WTC11 (cell line): ENCODE measurements around the gene NHS. TPM values are rescaled to one million over a fixed set of nuclear protein-coding genes. Genes with fewer than 3 reads are reported as not detected.

ENCODE experiments used
- ATAC-seq: fragments of 200-7000 bp; cut with Tn5 transposase; 2 replicates; pipeline ENCODE4 v1.10.0; 2021; ENCODE audit warnings: mild to moderate bottlenecking, moderate library complexity
- CTCF ChIA-PET: fragments of 300-600 bp; sonication (Branson Sonifier 250); formaldehyde crosslinking; loops from one replicate; lab custom pipeline; 2021; ENCODE audit warnings: antibody characterized with exemption; lab: Charles Lee
- POLR2A ChIA-PET: fragments of 350-600 bp; sonication (Branson Sonifier 250); formaldehyde crosslinking; loops from one replicate; lab custom pipeline; 2021; ENCODE audit warnings: antibody characterized with exemption; lab: Charles Lee
- DNase-seq: peaks from one replicate; pipeline ENCODE4 v3.0.0; 2021; ENCODE audit warnings: low spot score
- H3K27ac Mint-ChIP-seq: 2 replicates; pipeline ENCODE4 v1.8.0; 2021; ENCODE audit warnings: mixed read lengths
- H3K27me3 Mint-ChIP-seq: 2 replicates; pipeline ENCODE4 v1.8.0; 2021; ENCODE audit warnings: low read depth, mild to moderate bottlenecking, moderate library complexity, mixed read lengths
- H3K36me3 Mint-ChIP-seq: 2 replicates; pipeline ENCODE4 v1.8.0; 2021; ENCODE audit warnings: mixed read lengths
- H3K4me1 Mint-ChIP-seq: 2 replicates; pipeline ENCODE4 v1.8.0; 2022; ENCODE audit warnings: mixed read lengths
- H3K4me3 Mint-ChIP-seq: 2 replicates; pipeline ENCODE4 v1.8.0; 2021; ENCODE audit warnings: mild to moderate bottlenecking, moderate library complexity, mixed read lengths
- H3K9me3 Mint-ChIP-seq: 2 replicates; pipeline ENCODE4 v1.8.0; 2021; ENCODE audit warnings: mixed read lengths
- ARID4B ChIP-seq: sonication (generic); formaldehyde crosslinking; IDR thresholded peaks from 2 replicates; pipeline ENCODE4 v1.8.0; 2023; ENCODE audit warnings: missing genetic modification reagents, mild to moderate bottlenecking, borderline replicate concordance
- ATF6 ChIP-seq: sonication (generic); formaldehyde crosslinking; IDR thresholded peaks from 2 replicates; pipeline ENCODE4 v1.8.1; 2023; ENCODE audit warnings: mild to moderate bottlenecking, missing genetic modification reagents
- CREB1 ChIP-seq: sonication (generic); formaldehyde crosslinking; IDR thresholded peaks from 2 replicates; pipeline ENCODE4 v1.8.0; 2023; ENCODE audit warnings: mild to moderate bottlenecking, missing genetic modification reagents
- E2F4 ChIP-seq: sonication (generic); formaldehyde crosslinking; IDR thresholded peaks from 2 replicates; pipeline ENCODE4 v1.8.1; 2022; ENCODE audit warnings: low read depth, mild to moderate bottlenecking, moderate library complexity, missing genetic modification reagents, borderline replicate concordance
- ETV6 ChIP-seq: sonication (generic); formaldehyde crosslinking; IDR thresholded peaks from 2 replicates; pipeline ENCODE4 v1.8.1; 2022; ENCODE audit warnings: mild to moderate bottlenecking, missing genetic modification reagents
- FOXJ3 ChIP-seq: sonication (generic); formaldehyde crosslinking; IDR thresholded peaks from 2 replicates; pipeline ENCODE4 v1.9.0; 2021; ENCODE audit warnings: missing genetic modification reagents, mild to moderate bottlenecking, borderline replicate concordance
- IRF2 ChIP-seq: sonication (generic); formaldehyde crosslinking; IDR thresholded peaks from 2 replicates; pipeline ENCODE4 v1.8.0; 2022; ENCODE audit warnings: low read depth, missing genetic modification reagents, borderline replicate concordance
- NR2C2 ChIP-seq: sonication (generic); formaldehyde crosslinking; IDR thresholded peaks from 2 replicates; pipeline ENCODE4 v1.8.0; 2022; ENCODE audit warnings: mild to moderate bottlenecking, missing genetic modification reagents
- NR3C1 ChIP-seq: sonication (generic); formaldehyde crosslinking; conservative IDR thresholded peaks from 2 replicates; pipeline ENCODE4 v1.8.1; 2023; ENCODE audit warnings: low read depth, mild to moderate bottlenecking, missing genetic modification reagents
- SP1 ChIP-seq: sonication (generic); formaldehyde crosslinking; conservative IDR thresholded peaks from 2 replicates; pipeline ENCODE4 v1.8.1; 2022; ENCODE audit warnings: missing genetic modification reagents
- TP53 ChIP-seq: sonication (generic); formaldehyde crosslinking; IDR thresholded peaks from 2 replicates; pipeline ENCODE4 v1.8.1; 2023; ENCODE audit warnings: mild to moderate bottlenecking, missing genetic modification reagents
- ZNF281 ChIP-seq: sonication (generic); formaldehyde crosslinking; IDR thresholded peaks from 2 replicates; pipeline ENCODE4 v1.8.0; 2023; ENCODE audit warnings: mild to moderate bottlenecking, missing genetic modification reagents
- total RNA-seq: library from RNA; stranded (reverse); gene quantifications from 3 replicates; pipeline ENCODE4 v1.2.3, GENCODE V29; 2021
- TF ChIP-seq, protein P1 (sequence below): fragments of 250-450 bp; sonication (Bioruptor Pico); IDR thresholded peaks from 2 replicates; pipeline ENCODE4 v1.9.0; 2021; ENCODE audit warnings: mild to moderate bottlenecking

NHS gene
- total RNA-seq, 1 experiment from 2014 or later: 5.8 TPM

- peaks cover 15% of the 10 kb centered on the region for H3K4me1 Mint-ChIP-seq
- ChIA-PET POLR2A (no interaction called here), CTCF (interaction anchor here (0.7 to 1.2 kb wide), 3 partner anchors 18 to 208 kb away, joined by 3 read pairs; no protein-coding TSS in a partner anchor)
- H3K36me3 Mint-ChIP-seq: no peaks in the 10 kb centered on the region
- no peak overlapping the region for H3K27ac Mint-ChIP-seq
- H3K27me3 Mint-ChIP-seq: peaks cover 33% of the 10 kb centered on the region
- H3K9me3 Mint-ChIP-seq: no peaks in the 10 kb centered on the region
- DNase-seq (no peak), ATAC-seq (no peak)
- no peak for TF ChIP-seq IRF2
- TF ChIP-seq ETV6 (CRISPR knock-in tag): no peak
- TF ChIP-seq E2F4 (CRISPR knock-in tag): no peak
- no peak for TF ChIP-seq FOXJ3 (CRISPR knock-in tag)
- no peak for TF ChIP-seq CREB1 (CRISPR knock-in tag)
- TF ChIP-seq SP1 (CRISPR knock-in tag): no peak
- TF ChIP-seq ATF6 (CRISPR knock-in tag): no peak
- no peak for TF ChIP-seq NR3C1 (CRISPR knock-in tag)
- TF ChIP-seq NR2C2 (CRISPR knock-in tag): no peak
- TF ChIP-seq ZNF281: no peak
- TF ChIP-seq, protein P1, sequence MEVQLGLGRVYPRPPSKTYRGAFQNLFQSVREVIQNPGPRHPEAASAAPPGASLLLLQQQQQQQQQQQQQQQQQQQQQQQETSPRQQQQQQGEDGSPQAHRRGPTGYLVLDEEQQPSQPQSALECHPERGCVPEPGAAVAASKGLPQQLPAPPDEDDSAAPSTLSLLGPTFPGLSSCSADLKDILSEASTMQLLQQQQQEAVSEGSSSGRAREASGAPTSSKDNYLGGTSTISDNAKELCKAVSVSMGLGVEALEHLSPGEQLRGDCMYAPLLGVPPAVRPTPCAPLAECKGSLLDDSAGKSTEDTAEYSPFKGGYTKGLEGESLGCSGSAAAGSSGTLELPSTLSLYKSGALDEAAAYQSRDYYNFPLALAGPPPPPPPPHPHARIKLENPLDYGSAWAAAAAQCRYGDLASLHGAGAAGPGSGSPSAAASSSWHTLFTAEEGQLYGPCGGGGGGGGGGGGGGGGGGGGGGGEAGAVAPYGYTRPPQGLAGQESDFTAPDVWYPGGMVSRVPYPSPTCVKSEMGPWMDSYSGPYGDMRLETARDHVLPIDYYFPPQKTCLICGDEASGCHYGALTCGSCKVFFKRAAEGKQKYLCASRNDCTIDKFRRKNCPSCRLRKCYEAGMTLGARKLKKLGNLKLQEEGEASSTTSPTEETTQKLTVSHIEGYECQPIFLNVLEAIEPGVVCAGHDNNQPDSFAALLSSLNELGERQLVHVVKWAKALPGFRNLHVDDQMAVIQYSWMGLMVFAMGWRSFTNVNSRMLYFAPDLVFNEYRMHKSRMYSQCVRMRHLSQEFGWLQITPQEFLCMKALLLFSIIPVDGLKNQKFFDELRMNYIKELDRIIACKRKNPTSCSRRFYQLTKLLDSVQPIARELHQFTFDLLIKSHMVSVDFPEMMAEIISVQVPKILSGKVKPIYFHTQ: no peak
- no peak for TF ChIP-seq ARID4B
- no peak for TF ChIP-seq TP53 (CRISPR knock-in tag)
- peak overlapping the region; percentile 75 for H3K4me3 Mint-ChIP-seq
These were observed 362.6 kb downstream of the NHS start for GRCh38 chrX:17737710-17737985.
